Thyroid gland (tissue), 4 donors: ENCODE data around the gene LGALS12.

Source experiments
- POLR2A ChIP-seq, 2 donors: fragments of 450-650 bp; IDR thresholded peaks; one replicate each; pipeline ENCODE4 v1.6.1; 2017; ENCODE audit warnings: antibody characterized with exemption in 2 of 2, mild to moderate bottlenecking in 2 of 2, moderate library complexity in 1 of 2
- TF ChIP-seq, protein P1 (sequence below), 6 experiments: fragments of 200-600 bp in 3 of 6; fragments of 450-650 bp in 3 of 6; sonication (generic) in 3 of 6; IDR thresholded peaks; one replicate each; pipeline ENCODE4 v1.5.1; 2016 to 2019; ENCODE audit warnings: antibody characterized with exemption in 6 of 6, mild to moderate bottlenecking in 2 of 6, inconsistent platforms in 1 of 6, moderate library complexity in 1 of 6

DNA sequence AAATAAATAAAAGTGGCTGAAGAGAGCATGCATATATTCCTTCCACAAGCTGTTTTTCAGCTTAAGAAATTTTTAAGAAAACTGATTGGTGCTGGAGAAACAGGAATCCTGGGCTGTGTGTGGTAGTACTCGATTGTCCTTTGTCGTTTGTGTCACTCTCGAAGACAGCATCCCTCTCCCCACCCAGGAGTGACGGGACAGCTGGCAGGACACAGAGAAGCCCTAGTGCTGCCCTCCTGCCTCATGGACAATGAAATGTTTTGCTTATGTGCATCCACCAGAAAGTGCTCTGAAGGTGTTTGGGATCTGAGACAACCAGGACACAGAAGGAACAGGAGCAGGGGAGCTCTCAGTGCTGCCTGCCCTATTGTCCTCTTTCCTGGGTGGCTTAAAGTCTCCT lies 43.5 kb downstream of the LGALS12 start:
- TF ChIP-seq, protein P1, sequence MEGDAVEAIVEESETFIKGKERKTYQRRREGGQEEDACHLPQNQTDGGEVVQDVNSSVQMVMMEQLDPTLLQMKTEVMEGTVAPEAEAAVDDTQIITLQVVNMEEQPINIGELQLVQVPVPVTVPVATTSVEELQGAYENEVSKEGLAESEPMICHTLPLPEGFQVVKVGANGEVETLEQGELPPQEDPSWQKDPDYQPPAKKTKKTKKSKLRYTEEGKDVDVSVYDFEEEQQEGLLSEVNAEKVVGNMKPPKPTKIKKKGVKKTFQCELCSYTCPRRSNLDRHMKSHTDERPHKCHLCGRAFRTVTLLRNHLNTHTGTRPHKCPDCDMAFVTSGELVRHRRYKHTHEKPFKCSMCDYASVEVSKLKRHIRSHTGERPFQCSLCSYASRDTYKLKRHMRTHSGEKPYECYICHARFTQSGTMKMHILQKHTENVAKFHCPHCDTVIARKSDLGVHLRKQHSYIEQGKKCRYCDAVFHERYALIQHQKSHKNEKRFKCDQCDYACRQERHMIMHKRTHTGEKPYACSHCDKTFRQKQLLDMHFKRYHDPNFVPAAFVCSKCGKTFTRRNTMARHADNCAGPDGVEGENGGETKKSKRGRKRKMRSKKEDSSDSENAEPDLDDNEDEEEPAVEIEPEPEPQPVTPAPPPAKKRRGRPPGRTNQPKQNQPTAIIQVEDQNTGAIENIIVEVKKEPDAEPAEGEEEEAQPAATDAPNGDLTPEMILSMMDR (IDR thresholded peaks at IDR 0.05) = no peak
- TF ChIP-seq POLR2A (IDR thresholded peaks at IDR 0.05) = no peak
